HG03097 (cell line): ENCODE results near the gene LHX5.

Source experiments
- ATAC-seq: cut with Tn5 transposase; IDR thresholded peaks from one replicate; pipeline ENCODE4 v1.9.1; 2021; ENCODE audit not compliant: unreplicated experiment, low FRiP score

The LHX5 gene

DNA sequence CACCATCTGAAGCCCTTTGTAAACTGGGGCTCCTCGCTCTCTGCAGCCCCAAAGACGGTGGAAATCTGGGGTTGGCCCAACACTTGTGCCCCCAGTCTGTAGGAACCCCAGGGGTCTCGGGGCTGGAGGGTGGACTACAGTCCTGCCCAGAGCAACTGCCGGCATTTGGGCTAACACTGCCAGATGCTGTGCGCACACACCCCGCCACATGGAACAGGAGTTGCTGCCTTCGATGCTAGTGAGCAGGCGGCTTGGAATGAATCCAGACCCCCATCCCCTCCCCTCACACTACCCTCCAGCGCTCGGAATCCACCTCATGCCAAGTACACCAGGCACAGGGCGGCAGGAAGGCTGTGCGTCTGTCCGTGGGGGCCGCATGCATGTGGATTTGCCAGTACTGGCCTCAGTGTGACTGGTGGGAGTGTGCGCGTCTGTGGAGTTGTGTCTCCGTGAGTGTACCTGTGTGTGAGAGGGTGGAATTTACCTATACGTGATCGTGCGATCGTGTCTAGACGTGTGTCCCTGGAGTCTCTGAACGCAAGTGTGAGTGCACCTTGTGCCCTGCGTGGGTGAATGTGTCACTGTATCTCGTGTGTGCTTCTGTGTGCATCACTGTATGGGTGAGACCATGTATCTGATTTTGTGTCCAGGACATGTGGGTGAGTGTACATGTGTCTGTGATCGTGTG, 5.1 kb downstream of the LHX5 start:
- ATAC-seq, result no peak

DNA sequence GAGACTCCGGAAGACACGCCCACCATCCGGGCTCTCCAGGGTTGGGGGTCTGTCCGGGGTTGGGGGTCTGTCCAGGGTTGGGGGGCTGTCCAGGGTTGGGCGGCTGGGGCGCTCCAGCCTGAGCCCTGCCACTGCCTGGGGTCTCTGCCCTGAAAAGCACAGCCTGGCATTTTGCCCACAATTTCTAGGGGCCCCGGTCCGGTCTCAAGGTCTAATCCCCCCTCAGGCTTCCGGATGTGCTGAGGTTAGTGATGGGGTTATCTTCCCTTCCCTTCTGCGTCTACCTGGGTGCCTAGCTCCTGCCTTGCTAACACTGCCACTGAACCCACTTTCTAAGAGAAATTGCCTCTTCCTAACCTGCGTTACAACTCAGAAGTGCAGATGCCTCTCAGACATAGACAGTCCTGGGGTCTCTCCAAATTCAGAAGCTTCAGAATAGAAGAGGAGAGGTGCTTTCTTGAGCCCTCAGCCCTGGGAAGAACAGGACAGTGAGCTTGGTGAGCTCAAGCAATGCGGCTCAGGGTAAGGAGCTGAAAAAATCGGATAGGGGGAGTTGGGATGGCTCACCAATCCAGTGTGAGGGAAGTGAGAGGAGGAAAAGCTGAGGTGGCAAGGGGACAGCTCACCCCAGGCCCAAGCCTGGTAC, 5.7 kb downstream of the LHX5 start:
- ATAC-seq, result no peak

DNA sequence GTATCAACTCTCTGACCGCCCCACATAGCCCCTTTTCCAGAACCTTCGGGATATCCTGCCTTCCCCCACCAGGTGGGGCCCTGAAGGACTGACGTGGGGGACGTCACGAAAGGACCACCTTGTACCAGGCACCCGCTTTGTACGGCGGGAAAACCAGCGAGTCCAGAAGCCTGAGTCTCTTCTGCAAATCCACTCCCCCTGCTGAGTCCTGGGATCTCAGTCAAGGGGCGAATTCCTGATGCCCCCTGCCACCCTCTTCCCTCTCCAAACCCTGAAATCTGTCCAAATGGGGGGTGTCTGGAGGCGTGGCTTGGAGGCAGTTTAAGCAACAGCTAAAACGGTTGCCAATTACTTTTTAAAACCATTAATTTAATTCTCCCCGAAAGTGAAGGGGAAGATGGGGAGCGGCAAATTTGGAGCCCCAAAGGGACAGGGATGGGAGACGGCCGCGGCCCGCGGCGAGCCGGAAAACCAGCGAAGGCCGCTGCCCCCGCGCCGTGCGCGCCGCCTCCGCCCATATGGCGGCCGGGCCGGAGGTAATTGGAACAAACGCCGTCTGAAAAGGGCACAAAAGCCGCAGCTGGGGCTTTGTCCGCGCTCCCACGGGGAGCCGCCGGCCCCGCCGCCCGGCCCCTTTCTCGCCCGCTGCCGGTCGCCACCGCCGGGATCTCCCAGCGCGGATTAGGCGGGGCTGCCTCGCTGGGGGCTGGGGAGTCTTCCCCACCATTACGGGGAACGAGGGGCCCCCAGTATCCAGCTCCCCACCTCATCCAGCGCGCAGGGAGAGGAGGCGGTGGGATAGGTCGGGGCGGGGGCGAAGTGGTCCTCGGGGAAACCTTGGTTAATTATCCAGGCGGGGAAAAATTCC, 6.6 kb downstream of the LHX5 start:
- ATAC-seq, result no peak

DNA sequence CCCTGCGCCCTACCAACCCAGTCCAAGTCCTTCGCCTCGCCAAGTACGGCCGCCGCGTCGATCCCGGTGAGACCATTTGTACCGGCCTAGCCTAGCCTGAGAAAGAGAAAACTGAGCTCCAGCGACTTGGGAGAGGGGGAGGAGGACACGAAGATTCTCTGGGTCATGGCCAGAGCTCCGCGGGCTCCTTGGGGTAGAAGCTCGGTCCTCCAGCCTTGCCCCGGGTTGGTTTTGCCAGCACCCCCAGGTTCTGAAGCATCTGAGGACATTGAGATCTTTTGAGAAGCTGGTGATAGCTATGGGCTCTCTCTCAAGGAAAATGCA, 7.3 kb downstream of the LHX5 start:
- no peak for ATAC-seq

DNA sequence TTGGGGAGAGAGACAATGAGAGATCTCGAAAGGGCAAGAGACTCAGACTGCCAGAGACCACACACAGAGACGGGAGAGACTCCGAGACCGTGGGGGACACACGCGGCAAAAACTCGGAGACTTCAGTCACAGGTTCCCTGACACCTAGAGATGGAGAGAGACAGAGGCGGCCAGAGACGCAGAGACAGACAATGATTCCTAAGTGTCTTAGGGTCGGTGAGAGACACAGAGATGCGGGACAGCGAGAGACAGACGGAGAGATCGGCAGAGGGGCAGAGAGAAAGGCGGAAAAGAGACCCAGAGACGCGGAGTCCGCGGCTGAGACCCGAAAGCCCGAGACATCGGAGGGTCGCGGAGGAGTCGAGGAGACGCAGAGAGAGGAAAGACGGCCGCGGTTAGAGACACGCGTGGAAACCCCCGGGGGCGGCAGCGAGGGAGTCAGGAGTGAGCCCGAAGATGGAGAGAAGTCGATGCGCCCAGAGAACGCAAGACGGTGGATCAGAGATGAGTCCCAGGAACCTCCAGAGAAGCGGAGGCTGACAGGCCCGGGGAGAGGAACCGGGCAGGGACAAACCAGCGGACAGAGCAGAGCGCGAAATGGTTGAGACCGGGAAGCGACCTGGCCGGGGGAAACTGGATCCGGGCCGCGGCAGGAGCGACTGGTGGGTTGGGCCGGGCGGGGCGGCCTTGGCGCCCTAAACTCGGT, 7.8 kb downstream of the LHX5 start:
- no peak for ATAC-seq

DNA sequence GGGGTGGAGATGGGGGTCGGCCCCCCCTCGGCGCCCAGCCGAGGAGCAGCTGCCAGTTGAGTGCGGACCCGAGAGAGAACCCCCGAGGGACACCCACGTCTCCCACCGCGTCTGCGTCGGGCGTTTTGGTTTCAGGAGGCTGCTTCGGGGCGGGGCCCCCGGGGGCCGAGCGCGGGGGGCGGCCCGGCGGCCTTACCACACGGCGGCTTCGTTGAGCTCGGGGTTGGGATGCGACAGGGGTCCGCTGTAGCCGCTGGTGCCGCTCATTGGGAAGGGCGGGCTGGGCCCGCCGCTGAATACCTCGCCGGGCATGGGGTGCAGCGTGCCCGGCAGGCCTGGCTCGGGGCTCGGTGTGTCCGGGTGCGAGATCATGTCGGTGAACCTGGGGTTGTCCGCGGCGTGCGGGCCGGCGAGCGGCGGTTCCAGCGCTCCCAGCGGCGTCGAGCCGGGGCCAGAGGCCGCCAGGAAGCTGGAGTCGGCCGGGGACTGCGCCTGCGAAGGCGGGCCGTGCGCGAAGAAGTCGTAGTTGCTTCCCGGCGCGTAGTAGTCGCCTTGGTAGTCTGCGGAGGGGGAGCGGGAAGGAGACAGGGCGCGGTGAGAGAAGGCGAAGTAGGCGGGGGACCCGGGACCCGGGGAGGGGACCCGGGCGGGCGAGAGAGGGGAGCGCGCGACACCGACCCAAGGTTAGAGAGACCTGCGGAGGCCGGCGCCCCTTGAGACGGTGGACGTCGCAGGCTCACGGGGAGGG, 8.5 kb downstream of the LHX5 start:
- no peak for ATAC-seq

DNA sequence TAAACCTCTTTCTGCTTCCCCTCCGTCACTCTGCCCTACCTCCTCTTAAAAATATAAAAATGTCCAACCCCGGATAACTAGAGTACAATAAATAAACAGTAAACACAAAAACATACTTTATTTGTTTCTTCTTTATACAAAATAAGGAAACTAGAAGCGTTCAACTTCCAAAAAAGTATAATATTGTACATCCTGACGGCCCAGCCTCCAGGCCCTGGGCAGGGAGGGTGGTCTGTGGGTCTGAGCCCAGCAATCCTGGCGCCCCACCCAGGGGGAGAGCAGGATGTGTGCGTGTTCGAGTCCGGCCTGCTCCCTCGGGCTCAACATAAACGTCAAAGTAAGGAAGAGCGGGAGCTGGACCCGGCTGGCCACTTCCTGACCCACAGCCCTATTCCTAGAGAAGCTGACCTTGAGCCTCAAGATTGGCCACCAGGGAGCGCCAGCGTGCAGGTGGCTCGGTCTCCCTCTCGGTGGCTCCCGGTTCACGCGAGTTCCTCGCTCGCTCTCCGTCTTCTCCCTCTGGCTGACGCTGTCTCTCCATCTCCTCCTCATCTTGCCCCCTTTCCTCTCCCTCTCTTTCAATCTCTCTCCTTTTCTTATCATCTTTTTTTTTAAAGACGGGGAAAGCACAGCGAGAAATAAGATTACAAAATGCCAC, 9.4 kb downstream of the LHX5 start:
- no peak for ATAC-seq

DNA sequence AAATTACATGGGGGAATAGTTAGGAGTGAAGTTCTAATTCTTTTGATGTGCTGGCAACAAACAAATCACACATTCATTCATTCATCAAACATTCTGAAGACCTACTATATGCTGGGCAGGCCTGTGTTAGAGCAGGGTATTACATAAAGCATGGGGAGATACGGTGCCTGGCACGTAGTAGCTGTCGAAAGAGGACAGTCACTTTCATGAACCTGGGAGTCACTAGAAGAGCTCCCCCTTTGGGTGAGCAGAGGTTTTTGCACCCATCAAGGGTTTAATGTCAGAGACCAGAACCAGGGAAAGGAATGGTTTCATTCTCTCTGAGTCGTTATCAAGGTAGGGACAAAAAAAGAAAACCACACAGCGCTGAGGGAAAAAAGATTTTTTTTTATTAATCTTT, 10.0 kb downstream of the LHX5 start:
- no peak for ATAC-seq

DNA sequence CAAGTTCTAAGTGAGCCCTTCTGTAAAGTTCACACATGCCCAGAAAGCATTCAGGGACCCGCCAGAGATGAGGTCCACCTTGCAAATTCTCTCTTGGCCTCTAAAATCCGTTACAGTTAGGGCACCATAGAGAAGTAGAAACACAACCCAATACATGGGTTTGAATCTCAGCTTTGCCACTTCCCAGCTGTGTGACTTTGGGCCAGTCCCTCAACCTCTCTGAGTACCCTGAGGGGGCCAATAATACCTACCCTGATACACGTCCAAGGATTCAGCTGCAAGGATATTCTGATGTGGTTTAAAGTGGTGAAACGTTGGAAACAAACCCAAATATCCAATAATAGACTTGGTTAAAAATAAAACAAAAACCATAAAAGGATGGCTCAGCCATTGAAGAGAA, 11.7 kb downstream of the LHX5 start:
- no peak for ATAC-seq

DNA sequence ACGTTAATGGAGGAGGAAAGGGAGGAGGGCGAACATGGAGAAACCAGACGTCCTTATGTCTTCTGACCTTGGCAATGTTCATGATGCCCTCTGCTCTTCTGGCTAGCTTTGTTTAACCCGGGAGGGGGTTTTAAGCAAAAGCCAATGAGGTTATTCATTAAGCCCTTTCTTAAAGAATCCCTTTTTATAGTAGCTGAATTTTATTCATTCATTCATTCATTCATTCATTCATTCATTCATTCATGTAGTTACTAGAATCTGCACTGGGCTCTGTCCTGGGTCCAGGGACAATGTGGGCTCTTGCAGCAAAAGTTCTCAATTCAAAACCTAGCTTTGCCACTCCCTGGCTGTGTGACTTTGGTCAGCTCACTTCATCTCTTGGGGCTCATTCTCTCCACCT, 14.0 kb downstream of the LHX5 start:
- no peak for ATAC-seq

DNA sequence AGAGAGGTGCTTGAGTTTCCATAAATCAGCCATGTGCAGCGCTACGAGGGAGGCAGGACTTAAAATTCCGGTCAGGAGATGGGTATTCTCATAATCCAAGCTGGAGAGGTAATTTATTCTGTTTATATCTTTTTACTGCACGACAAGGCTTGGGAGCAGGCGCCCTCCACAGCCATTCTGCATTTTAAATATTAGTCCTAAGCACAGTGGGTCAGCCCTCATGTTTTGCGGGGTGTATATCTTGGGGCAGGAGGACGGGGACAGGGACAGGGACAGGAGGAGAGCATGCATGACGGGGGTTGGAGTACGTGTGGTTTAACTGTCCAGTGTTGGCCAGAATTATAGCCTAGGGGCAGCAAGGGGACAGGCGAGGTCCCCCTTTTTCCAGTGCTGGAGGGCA, 14.5 kb downstream of the LHX5 start:
- no peak for ATAC-seq

DNA sequence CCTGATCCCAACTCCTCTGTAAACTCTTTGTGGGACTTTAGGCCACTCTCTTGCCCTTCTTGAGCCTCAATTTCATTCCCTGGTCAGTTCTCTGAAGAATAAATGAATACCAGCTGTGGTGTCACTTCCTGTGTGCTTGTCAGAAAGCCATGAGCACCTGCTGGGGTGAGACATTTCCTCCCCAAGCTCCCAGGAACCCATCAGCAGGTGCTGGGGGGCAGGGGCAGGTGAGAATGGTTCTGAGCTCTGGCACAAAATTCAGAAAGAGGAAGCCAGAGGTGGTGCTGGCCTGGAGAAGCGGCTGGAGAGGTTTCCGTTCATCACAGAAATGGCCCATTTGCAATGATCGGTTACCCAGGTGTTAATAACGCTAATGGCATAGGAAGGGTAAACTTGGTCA, 14.9 kb downstream of the LHX5 start:
- ATAC-seq, result no peak

DNA sequence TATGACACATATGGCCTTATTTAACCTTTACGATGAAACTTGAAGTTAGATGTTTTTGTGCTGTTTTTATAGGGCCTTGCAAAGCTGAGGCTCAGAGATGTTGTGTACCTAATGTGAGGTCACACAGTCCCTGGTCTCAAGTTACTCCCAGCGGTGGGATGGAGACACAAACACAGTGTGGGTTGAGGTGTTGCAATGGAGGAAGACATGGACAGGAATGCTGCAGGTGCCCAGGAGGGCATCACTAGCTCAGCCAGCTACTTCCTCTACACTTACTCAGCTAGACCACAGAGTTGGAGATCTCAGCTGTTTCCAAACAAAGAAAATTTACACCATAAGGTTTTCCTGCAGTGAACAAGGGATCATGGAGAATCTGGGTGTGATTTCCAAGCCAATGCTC, 15.5 kb downstream of the LHX5 start:
- no peak for ATAC-seq

DNA sequence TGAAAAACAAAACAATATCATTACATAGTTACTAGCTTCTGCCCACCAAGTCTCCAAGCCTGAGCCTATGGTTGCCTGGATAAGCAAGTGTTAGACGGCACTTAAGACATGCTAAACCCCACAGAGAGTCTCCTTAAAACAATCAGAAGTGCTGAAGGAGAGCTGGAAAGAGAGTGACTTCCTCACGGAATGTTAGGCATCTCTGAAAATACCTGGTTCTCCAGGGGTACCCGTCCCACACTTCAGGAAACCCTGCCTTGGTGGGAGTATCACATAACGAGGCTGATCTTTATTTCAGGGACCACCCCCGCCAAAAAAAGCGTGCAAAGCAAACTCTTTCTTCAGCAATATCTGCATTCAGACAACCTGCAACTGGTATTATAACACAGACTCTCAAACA, 18.3 kb downstream of the LHX5 start:
- ATAC-seq, result no peak

DNA sequence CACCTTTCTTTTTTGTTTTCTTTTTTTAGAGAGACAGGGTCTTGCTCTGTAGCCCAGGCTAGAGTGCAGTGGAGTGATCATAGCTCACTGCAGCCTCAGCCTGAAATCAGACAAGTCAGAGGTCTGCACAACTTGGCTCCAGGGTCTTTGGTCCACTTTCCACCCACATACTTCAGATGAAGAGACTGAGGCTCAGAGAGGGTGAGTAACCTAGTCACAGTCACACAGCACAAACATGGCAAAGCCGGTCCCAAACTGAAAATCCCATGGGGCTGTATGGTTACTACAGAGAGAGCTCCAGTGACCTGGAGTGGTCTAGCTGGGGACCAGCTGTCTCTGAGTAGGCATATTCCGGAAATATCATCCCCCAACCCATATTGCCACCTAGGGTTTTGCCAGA, 19.2 kb downstream of the LHX5 start:
- ATAC-seq, result no peak

DNA sequence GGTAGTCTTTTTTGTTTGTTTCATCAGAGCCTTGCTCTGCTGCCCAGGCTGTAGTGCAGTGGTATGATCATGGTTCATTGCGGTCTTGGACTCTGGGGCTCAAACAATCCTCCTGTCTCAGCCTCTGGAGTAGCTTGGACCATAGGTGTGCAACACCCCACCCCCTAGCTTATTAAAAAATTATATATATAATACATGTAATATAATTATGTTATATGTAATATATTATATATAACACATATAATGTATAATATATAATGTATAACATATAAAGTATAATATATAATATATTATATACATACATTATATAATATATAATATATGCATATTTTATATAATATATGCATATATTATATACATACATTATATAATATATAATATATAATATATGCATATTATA, 21.8 kb downstream of the LHX5 start:
- ATAC-seq, result no peak

DNA sequence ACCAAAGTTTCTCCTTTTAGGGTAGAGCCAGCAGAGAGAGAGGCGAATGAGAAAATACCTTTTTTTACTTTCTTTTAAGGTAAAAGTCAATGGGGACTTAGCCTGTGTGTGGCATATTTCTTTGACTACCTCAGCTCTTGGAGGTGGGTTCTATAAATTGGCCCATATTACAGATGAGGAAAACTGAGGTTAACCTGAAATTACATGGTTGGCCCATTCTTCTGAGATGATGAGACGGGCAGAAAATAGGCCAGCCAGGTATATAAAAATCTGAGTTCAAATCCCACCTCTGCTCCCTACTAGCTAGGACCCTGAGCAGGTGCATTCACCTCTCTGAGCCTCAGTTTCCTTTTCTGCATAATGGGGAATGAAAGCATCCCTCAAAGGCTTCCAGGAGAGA, 22.4 kb downstream of the LHX5 start:
- ATAC-seq, result no peak

DNA sequence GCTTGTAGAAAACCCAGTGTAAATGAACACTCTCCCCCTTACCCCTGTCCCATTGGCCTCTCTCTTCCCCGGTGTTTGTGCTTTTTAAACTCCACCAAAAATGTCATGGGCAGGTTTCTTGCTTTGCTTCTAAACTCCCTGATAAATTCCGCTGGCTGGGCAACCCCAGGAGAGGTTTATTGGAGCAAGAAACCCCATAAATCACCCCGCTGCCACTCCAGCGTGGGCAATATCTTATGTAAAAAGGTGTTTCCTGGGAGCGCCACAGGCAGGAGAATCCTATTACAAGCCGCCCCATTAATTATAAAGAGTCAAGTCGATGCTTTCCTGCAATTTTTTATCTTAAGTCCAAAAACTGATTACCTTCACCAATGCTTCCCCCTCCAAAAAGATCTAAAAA, 22.8 kb downstream of the LHX5 start:
- no peak for ATAC-seq

DNA sequence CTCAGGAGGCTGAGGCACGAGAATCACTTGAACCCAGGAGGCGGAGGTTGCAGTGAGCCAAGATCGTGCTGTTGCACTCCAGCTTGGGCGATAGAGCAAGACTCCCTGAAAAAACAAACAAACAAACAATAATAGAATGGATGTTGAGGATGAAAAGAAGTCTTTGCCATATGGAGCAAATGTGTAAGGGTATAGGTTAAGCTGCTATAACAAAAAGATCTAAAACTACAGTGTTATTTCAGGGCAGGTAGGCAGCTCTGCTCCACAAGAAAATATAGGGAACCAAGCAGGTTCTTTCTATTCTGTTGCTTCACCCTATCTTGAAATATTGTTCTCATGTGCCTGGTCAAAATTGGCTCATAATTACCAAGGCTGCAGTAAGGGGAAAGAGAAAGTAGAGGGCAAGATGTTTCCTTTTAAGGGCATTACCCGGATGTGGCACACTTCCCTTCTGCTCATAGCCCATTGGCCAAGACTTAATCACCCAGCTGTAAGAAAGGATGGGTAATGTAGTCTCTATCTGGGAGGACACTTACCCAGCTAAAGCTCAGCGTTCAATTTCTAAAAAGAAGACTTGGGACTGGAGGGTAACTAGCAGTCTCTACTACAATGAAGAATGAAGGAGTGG, 26.0 kb downstream of the LHX5 start:
- ATAC-seq, result no peak
